ENCODE data around the gene NPR2. TPM values are rescaled to one million over a fixed set of nuclear protein-coding genes. Genes with fewer than 3 reads are reported as not detected.

The NPR2 gene
- polyA plus RNA-seq, 3 donors, result 0.48 TPM; not detected in 2

- Histone ChIP-seq H3K4me2 (replicated peaks; ENCODE audit: extremely low read depth, low read length, poor library complexity, severe bottlenecking) (peak overlapping the region; percentile 97), H3K36me3 (replicated peaks in 1 of 2; ENCODE audit: control insufficient read depth in 1 of 2, insufficient read depth in 2 of 2, low read length in 2 of 2) (peaks cover 34 to 43% of the 10 kb centered on the region in 2 donors), H3K9me3 (replicated peaks in 1 of 2; ENCODE audit: control insufficient read depth in 1 of 2, insufficient read depth in 1 of 2, low read length in 2 of 2) (no peaks in the 10 kb centered on the region), H3K4me1 (ENCODE audit: control insufficient read depth in 1 of 2, insufficient read depth in 2 of 2, low read length in 2 of 2) (peaks cover 53 to 57% of the 10 kb centered on the region in 2 donors), H3K27ac (ENCODE audit: low read depth in 1 of 2, low read length in 2 of 2) (peak overlapping the region; percentile 59 to 80), H3K9ac (ENCODE audit: insufficient read depth, low read length, poor library complexity, severe bottlenecking) (peak overlapping the region; percentile 83), H3K27me3 (ENCODE audit: control insufficient read depth in 2 of 2, insufficient read depth in 2 of 2, low read length in 2 of 2) (no peaks in the 10 kb centered on the region), H4K20me1 (ENCODE audit: insufficient read depth, low read length) (peaks cover 52% of the 10 kb centered on the region), H2AFZ (ENCODE audit: insufficient read depth, low read depth, low read length, poor library complexity, severe bottlenecking) (peak overlapping the region; percentile 82), H3K4me3 (replicated peaks in 1 of 3; ENCODE audit: low read depth in 2 of 3, low read length in 3 of 3) (peak overlapping the region; percentile 86 to 90 (median 89)), H3K79me2 (ENCODE audit: insufficient read depth, low read length) (peaks cover 52% of the 10 kb centered on the region)
- H3K9me3 Mint-ChIP-seq, result no peaks in the 10 kb centered on the region
- H3K4me1 Mint-ChIP-seq, result peaks cover 56% of the 10 kb centered on the region
- H3K27me3 Mint-ChIP-seq (ENCODE audit: low read depth in 3 of 3), result no peaks in the 10 kb centered on the region
- peak overlapping the region; percentile 86 to 95 (median 91) for H3K27ac Mint-ChIP-seq
- TF ChIP-seq CTCF (IDR thresholded peaks at IDR 0.05), result no peak
- no peak for DNase-seq
- intact Hi-C loops (cut with micrococcal nuclease), result loop anchor here (2.0 to 5.0 kb wide), 2 partner anchors 16 to 141 kb away; partner anchors contain the start of genes CREB3 (in 2 of the 2), TLN1 (in 2 of the 2) and TESK1 (in 1 of the 2)
- peaks cover 45 to 62% of the 10 kb centered on the region in 2 donors for H3K36me3 Mint-ChIP-seq
- H3K4me3 Mint-ChIP-seq, result peak overlapping the region; percentile 91 to 95
- under 1% methylated on average over 23 of the region's 24 CpGs for WGBS (ENCODE audit: insufficient coverage)
These were observed 43.0 kb upstream of the NPR2 start for GRCh38 chr9:35748242-35748857.

DNA sequence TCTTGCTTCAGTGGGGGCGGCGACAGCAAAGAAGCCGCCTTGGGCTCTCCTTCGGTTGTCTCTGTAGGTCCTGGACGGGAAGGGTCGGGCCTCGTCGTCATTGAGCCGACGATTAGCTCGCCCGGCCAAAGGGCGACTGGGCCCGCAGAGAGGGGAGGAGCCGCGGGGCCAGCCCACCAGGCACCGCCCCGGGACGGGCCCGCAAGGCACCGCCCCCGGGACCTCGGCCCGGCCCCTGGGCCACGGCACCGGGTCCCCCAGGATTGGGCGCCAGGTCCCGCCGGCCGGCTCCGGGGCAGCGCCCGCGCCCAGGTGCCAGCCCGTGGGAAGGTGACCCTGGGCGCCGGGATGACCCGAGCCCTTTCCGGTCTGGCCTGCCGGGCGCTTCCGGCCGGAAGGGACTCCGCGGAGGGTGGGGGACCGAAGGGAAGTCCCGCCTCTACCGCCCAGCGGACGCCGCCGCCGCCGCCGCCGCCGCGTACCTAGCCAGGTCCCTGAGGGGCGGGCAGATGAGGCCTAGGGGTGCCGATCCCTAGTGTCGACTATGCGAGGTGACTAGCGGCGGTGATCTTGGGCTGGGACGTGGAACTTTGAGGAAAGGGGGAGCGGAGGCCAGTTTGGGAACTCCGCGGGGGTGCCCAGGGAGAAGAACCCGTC is 42.4 kb upstream of the NPR2 start, which contains the start of the genes GBA2 and RGP1:
GBA2 (minus strand) TSS at position 371 of the 657 bp plus-strand sequence. CDS start 524 bp downstream, outside the sequence.
RGP1 (plus strand) TSS at position 430 of the 657 bp plus-strand sequence. CDS start 469 bp downstream, outside the sequence.
- Histone ChIP-seq H3K79me2 (ENCODE audit: insufficient read depth, low read length) (peaks cover 52% of the 10 kb centered on the region), H2AFZ (ENCODE audit: insufficient read depth, low read depth, low read length, poor library complexity, severe bottlenecking) (peak within 1 kb of the TSS; percentile 82), H4K20me1 (ENCODE audit: insufficient read depth, low read length) (peaks cover 46% of the 10 kb centered on the region), H3K9ac (ENCODE audit: insufficient read depth, low read length, poor library complexity, severe bottlenecking) (peak within 1 kb of the TSS; percentile 83), H3K27ac (ENCODE audit: low read depth in 1 of 2, low read length in 2 of 2) (peak within 1 kb of the TSS; percentile 59 to 80), H3K36me3 (replicated peaks in 1 of 2; ENCODE audit: control insufficient read depth in 1 of 2, insufficient read depth in 2 of 2, low read length in 2 of 2) (peaks cover 40 to 44% of the 10 kb centered on the region in 2 donors), H3K4me1 (ENCODE audit: control insufficient read depth in 1 of 2, insufficient read depth in 2 of 2, low read length in 2 of 2) (peaks cover 46 to 50% of the 10 kb centered on the region in 2 donors), H3K9me3 (replicated peaks in 1 of 2; ENCODE audit: control insufficient read depth in 1 of 2, insufficient read depth in 1 of 2, low read length in 2 of 2) (no peaks in the 10 kb centered on the region), H3K4me3 (replicated peaks in 1 of 3; ENCODE audit: low read depth in 2 of 3, low read length in 3 of 3) (peak within 1 kb of the TSS; percentile 86 to 90 (median 89)), H3K27me3 (ENCODE audit: control insufficient read depth in 2 of 2, insufficient read depth in 2 of 2, low read length in 2 of 2) (no peaks in the 10 kb centered on the region), H3K4me2 (replicated peaks; ENCODE audit: extremely low read depth, low read length, poor library complexity, severe bottlenecking) (peak within 1 kb of the TSS; percentile 97)
- H3K9me3 Mint-ChIP-seq, result peaks cover 0 to 3% (median 0%) of the 10 kb centered on the region in 7 donors
- WGBS (ENCODE audit: insufficient coverage), result under 1% methylated on average over 61 of the region's 69 CpGs
- peaks cover 46 to 62% of the 10 kb centered on the region in 2 donors for H3K36me3 Mint-ChIP-seq
- H3K4me3 Mint-ChIP-seq, result peak within 1 kb of the TSS; percentile 95
- H3K27me3 Mint-ChIP-seq (ENCODE audit: low read depth in 3 of 3), result peaks cover 0 to 2% (median 0%) of the 10 kb centered on the region in 3 donors
- no peak for TF ChIP-seq CTCF (IDR thresholded peaks at IDR 0.05)
- H3K27ac Mint-ChIP-seq, result peak within 1 kb of the TSS; percentile 86 to 95 (median 91)
- H3K4me1 Mint-ChIP-seq, result peaks cover 49% of the 10 kb centered on the region
- intact Hi-C loops (cut with micrococcal nuclease), result loop anchor here (2.0 to 5.0 kb wide), 2 partner anchors 16 to 142 kb away; partner anchors contain the start of genes CREB3 (in 2 of the 2), TLN1 (in 2 of the 2) and TESK1 (in 1 of the 2)
- peak; percentile 61 to 62 (median 62) for DNase-seq

Data from CD14-positive monocyte (primary cell).